ENCODE data around the gene KDSR. TPM values are rescaled to one million over a fixed set of nuclear protein-coding genes. Genes with fewer than 3 reads are reported as not detected.

KDSR gene
- total RNA-seq, 1 donor from 2014 or later: 52.8 TPM

DNA sequence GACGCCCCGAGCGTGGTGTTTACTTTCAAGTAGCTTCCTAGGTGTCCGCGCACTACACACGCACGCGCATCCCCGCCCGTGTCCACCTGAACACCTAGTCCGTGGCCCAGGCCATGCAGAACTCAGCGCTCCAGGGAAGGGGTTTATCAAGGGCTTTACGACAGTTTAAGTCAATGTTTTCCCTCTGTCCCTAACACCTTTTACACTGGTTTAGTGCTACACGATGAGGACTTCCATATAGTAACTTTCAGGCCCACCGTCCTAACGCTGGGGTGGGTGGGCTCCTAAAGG lies 46.1 kb downstream of the KDSR start:
- Mint-ChIP-seq H3K9me3 (no peaks in the 10 kb centered on the region), H3K4me3 (peak overlapping the region; percentile 78), H3K36me3 (no peaks in the 10 kb centered on the region), H3K27me3 (ENCODE audit: low read depth) (peaks cover 24% of the 10 kb centered on the region), H3K27ac (peak overlapping the region; percentile 94), H3K4me1 (peaks cover 36% of the 10 kb centered on the region)
- TF ChIP-seq, protein P1, sequence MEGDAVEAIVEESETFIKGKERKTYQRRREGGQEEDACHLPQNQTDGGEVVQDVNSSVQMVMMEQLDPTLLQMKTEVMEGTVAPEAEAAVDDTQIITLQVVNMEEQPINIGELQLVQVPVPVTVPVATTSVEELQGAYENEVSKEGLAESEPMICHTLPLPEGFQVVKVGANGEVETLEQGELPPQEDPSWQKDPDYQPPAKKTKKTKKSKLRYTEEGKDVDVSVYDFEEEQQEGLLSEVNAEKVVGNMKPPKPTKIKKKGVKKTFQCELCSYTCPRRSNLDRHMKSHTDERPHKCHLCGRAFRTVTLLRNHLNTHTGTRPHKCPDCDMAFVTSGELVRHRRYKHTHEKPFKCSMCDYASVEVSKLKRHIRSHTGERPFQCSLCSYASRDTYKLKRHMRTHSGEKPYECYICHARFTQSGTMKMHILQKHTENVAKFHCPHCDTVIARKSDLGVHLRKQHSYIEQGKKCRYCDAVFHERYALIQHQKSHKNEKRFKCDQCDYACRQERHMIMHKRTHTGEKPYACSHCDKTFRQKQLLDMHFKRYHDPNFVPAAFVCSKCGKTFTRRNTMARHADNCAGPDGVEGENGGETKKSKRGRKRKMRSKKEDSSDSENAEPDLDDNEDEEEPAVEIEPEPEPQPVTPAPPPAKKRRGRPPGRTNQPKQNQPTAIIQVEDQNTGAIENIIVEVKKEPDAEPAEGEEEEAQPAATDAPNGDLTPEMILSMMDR (IDR thresholded peaks at IDR 0.05; ENCODE audit: unreplicated experiment): no peak
- no peak for DNase-seq (ENCODE audit: low spot score in 2 of 2, unreplicated experiment in 2 of 2)

DNA sequence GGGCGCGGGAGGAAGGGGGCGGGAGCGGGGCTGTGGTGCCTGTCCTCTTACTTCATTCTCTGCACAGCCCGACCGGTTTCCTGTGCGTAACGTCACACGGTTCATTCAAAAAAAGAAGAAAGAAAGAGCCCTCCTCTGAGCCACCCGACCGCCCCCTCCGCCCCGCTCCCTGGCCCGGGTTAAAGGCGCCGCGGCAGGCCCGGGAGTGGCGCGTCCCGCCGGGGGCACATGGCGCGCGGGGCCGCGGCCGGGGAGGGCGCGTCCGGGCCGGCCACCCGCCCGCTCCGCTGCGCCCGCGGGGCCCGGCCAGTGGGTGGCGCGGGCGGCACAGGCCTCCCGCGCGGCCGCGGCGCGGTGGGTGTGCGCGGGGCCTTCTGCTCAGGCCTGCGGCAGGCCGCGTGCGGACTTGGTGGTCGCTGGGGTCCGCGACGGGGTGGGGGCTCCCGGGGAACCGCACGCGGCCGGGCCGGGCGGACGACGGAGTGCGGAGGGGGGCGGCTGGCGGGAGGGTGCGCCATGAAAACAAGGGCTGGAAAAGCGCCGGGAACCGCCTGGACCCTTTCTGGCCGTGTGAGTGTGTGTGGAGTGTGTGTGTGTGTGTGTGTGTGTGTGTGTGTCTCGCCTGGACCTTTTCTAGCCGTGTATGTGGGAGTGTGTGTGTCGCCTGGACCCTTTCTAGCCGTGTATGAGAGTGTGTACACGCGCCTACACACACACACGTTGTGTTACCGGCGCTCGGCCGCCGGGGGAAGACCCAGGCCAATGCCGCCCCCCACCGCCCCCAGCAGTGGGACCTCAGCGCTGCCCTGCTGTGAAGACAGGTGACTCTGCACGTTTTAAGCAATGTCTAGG lies 46.7 kb downstream of the KDSR start:
- no peaks in the 10 kb centered on the region for H3K36me3 Mint-ChIP-seq
- peak overlapping the region; percentile 78 for H3K4me3 Mint-ChIP-seq
- H3K4me1 Mint-ChIP-seq: peaks cover 36% of the 10 kb centered on the region
- H3K9me3 Mint-ChIP-seq: no peaks in the 10 kb centered on the region
- H3K27me3 Mint-ChIP-seq (ENCODE audit: low read depth): peaks cover 24% of the 10 kb centered on the region
- H3K27ac Mint-ChIP-seq: peak overlapping the region; percentile 94
- TF ChIP-seq, protein P1 (IDR thresholded peaks at IDR 0.05; ENCODE audit: unreplicated experiment): no peak
- DNase-seq (ENCODE audit: low spot score in 2 of 2, unreplicated experiment in 2 of 2): peak; percentile 46 to 74

DNA sequence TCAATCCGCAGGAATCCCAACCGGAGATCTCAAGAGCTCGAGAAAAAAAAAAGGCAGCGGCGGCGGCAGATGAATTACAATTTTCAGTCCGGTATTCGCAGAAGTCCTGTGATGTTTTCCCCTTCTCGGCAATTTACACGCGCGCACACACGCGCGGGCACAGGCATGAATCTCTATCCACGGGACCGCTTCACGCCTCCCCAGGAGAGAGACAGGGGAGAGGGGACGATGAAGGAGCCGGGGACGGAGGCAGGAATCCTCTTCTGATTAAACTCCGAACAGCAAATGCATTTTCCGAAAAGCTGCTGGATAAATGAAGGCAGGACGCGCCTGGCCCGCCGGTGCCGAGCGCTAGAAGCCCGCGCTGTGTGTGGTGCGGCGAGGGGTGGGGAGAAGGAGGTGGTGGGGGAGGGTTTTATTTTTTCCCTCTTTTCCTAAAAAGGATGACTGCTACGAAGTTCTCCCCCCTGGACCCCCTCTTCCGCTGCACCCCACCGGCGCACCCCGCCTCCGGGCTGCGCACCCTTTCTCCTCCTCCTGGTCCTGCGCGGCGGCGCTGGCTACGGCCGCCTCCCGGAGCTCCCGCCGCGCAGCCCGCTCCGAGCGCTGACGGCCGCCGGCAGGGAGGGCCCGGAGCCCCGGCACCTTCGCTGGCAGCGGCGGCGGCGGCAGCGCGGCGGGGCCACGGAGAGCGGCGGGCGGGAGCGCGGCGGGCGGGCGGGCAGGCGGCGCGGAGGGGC lies 47.5 kb downstream of the KDSR start, which contains the start of gene BCL2:
Gene BCL2, minus strand, starts transcription at position 387 of the 740 bp plus-strand sequence.
- H3K27me3 Mint-ChIP-seq (ENCODE audit: low read depth): peaks cover 26% of the 10 kb centered on the region
- peaks cover 36% of the 10 kb centered on the region for H3K4me1 Mint-ChIP-seq

DNA sequence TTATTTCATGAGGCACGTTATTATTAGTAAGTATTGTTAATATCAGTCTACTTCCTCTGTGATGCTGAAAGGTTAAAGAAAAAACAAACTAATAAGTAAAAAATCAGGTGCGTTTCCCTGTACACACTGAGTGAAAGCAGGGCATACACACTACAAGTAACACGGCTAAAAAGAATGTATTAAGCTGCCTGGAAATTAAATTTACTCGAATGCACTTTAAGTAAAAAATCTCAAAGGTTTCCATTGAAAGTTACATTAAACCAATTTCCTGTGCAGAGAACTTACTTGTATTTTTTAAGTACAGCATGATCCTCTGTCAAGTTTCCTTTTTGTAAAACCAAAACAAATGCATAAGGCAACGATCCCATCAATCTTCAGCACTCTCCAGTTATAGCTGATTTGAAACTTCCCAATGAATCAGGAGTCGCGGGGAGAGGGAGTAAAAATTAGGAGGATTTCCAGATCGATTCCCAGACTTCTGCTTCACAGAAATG lies 48.1 kb downstream of the KDSR start:
- peak overlapping the region; percentile 64 for H3K27ac Mint-ChIP-seq
- H3K4me3 Mint-ChIP-seq: peak overlapping the region; percentile 95
- H3K27me3 Mint-ChIP-seq (ENCODE audit: low read depth): peaks cover 26% of the 10 kb centered on the region
- no peak for DNase-seq (ENCODE audit: low spot score in 2 of 2, unreplicated experiment in 2 of 2)
- no peaks in the 10 kb centered on the region for H3K36me3 Mint-ChIP-seq
- peaks cover 36% of the 10 kb centered on the region for H3K4me1 Mint-ChIP-seq
- no peaks in the 10 kb centered on the region for H3K9me3 Mint-ChIP-seq
- TF ChIP-seq, protein P1 (IDR thresholded peaks at IDR 0.05; ENCODE audit: unreplicated experiment): no peak

More for the DNA sequence above, 47.5 kb downstream of the KDSR start, which contains the start of gene BCL2:
- no peaks in the 10 kb centered on the region for H3K36me3 Mint-ChIP-seq
- no peaks in the 10 kb centered on the region for H3K9me3 Mint-ChIP-seq
- TF ChIP-seq, protein P1 (IDR thresholded peaks at IDR 0.05; ENCODE audit: unreplicated experiment): no peak
- DNase-seq (ENCODE audit: low spot score in 2 of 2, unreplicated experiment in 2 of 2): no peak
- H3K4me3 Mint-ChIP-seq: peak within 1 kb of the TSS; percentile 95
- H3K27ac Mint-ChIP-seq: peak within 1 kb of the TSS; percentile 94

DNA sequence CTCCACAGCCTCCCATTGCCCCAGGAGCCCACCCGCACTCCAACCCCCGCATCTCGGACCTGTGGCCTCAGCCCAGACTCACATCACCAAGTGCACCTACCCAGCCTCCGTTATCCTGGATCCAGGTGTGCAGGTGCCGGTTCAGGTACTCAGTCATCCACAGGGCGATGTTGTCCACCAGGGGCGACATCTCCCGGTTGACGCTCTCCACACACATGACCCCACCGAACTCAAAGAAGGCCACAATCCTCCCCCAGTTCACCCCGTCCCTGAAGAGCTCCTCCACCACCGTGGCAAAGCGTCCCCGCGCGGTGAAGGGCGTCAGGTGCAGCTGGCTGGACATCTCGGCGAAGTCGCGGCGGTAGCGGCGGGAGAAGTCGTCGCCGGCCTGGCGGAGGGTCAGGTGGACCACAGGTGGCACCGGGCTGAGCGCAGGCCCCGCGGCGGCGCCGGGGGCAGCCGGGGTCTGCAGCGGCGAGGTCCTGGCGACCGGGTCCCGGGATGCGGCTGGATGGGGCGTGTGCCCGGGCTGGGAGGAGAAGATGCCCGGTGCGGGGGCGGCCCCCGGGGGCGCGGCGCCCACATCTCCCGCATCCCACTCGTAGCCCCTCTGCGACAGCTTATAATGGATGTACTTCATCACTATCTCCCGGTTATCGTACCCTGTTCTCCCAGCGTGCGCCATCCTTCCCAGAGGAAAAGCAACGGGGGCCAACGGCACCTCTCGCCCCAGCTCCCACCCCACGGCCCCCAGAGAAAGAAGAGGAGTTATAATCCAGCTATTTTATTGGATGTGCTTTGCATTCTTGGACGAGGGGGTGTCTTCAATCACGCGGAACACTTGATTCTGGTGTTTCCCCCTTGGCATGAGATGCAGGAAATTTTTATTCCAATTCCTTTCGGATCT lies 48.8 kb downstream of the KDSR start:
- H3K4me1 Mint-ChIP-seq: peaks cover 40% of the 10 kb centered on the region
- DNase-seq (ENCODE audit: low spot score in 2 of 2, unreplicated experiment in 2 of 2): peak in 1 of 2 experiments; percentile 35
- H3K36me3 Mint-ChIP-seq: no peaks in the 10 kb centered on the region
- H3K27me3 Mint-ChIP-seq (ENCODE audit: low read depth): peaks cover 26% of the 10 kb centered on the region
- peak overlapping the region; percentile 95 for H3K4me3 Mint-ChIP-seq
- H3K27ac Mint-ChIP-seq: no peak overlapping the region
- H3K9me3 Mint-ChIP-seq: no peaks in the 10 kb centered on the region
- TF ChIP-seq, protein P1 (IDR thresholded peaks at IDR 0.05; ENCODE audit: unreplicated experiment): peak; percentile 62

All from mesothelial cell of epicardium (in vitro differentiated cells).